Measurements from ENCODE around the gene DPH2.

The DPH2 gene

GRCh38 chr1:43998000-43998378, 28.2 kb downstream of the DPH2 start:
- no peak for DNase-seq (ENCODE audit: extremely low read depth in 1 of 2, low read depth in 1 of 2)

- DNase-seq (ENCODE audit: extremely low read depth in 1 of 2, low read depth in 1 of 2): no peak
Measured at GRCh38 chr1:43999455-43999854, 29.6 kb downstream of the DPH2 start.

DNA sequence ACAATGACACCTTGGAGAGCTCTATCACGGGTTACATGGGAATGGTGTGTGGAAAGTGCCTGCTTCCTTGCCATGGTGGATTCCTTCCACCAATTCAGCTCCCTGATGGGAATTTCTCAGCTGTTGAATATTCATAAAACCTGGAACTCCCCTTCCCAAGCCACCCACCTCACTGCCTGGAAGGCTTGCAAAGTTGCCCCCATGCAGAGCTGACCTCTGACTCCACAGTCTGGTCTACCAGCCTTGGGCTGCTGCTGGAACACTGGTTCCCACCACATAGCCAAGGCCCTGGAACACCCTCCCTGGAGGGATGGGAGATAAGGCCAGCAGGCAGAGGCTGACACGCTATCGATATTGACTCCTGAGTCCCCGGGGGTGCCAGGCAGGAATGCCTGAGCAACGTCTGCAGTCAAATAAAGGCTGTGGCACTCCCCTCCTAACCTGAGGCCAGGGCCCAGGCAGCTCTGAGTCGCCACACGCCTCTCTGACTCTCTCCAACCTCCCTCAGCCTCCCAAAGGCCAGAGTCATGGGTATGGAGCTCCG, 30.4 kb downstream of the DPH2 start:
- DNase-seq (ENCODE audit: extremely low read depth in 1 of 2, low read depth in 1 of 2): no peak

DNA sequence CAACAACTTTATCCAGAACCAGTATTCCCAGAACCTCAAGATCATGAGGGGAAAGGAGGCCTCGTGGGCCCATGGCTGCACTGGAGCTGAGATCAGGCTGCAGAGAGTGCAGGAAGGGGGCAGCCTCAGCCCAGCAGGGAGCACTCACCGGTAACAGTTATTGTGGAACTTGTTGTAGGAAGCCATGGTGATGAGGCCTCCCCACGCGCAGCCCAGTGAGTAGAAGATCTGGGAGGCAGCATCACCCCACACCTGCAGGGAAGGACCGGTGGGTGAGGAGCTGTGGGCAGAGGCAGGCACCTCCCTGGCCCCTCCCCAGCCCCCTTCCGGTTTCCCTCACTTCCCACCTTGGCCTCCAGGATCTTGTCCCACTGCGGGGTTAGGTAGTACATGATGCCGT, 32.4 kb downstream of the DPH2 start:
- DNase-seq (ENCODE audit: extremely low read depth in 1 of 2, low read depth in 1 of 2): no peak

DNA sequence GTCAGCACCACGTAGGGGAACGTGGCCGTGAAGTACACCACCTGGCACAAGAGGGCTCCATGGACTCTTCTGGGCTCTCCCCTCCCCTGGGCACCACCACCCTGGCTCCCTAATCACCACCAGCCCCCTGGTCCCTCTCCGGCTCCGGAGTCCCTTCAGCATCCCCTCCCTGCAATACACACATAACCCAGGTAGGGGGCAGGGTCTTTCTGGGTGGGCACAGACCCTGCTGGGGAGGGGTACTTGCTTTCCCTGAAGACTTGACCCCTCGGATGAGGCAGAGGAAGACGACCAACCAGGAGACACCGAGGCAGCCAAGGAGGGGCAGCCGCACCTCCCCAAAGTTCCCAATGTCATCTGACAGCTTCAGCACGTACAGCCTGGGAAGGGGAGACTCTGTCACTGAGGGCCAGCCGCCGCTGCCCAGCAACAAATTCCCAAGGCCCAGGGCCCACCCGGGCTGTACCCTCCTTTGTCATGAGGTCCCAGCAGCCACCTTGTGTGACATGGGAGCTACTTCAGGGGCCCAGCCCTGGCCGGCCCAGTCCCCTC, 32.9 kb downstream of the DPH2 start:
- DNase-seq (ENCODE audit: extremely low read depth in 1 of 2, low read depth in 1 of 2): no peak

GRCh38 chr1:44008259-44008658, 38.4 kb downstream of the DPH2 start:
- no peak for DNase-seq (ENCODE audit: extremely low read depth in 1 of 2, low read depth in 1 of 2)

DNA sequence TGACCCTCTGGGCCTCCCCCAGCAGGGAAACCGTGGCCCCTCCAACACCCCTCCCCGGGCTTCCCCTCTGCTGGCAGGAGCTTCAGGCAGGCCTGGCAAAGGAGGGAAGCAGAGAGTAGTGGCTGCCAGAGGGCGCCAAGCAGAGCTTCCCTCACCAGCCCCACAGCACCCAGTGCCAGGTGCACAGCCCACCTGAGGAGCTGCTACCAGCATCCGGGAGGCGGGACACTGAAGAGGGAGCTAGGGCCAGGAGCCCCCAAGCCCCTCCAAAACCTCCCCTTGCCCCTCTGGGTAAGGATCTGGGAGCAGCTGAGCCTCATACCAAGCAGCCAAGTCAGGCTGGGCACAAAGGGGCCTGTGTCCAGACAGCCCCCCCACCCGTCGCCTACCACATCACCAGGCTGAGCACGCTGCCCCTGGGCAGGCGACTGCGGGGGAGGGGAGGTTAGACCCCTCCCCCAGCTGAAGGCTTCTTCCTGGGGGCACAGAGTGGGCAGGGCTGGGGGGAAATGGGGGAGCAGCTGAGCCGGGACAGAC, 41.2 kb downstream of the DPH2 start:
- no peak for DNase-seq (ENCODE audit: extremely low read depth in 1 of 2, low read depth in 1 of 2)

DNA sequence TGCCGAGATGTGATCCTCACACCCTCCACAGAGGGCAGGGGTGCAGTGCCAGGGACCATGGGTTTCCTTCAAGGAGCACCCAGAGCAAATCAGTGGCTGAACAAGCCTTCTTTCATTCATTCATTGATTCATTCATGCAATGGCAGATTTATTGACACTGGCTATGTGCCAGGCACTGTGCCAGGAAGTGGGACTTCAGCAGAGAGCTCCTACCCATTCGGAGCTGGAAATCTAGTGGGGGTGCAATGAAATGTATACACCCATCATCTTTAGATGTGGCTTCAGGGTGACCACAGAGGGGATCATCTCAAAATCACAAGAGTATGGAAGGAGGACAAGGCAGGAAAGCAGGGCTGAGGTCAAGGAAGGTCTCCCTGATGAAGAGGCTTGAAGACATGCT, 42.6 kb downstream of the DPH2 start:
- no peak for DNase-seq (ENCODE audit: extremely low read depth in 1 of 2, low read depth in 1 of 2)

GRCh38 chr1:44012941-44013609, 43.3 kb downstream of the DPH2 start:
- DNase-seq (ENCODE audit: extremely low read depth in 1 of 2, low read depth in 1 of 2): no peak

- DNase-seq (ENCODE audit: extremely low read depth in 1 of 2, low read depth in 1 of 2): no peak
Measured at GRCh38 chr1:44013949-44014348, 44.1 kb downstream of the DPH2 start.

DNA sequence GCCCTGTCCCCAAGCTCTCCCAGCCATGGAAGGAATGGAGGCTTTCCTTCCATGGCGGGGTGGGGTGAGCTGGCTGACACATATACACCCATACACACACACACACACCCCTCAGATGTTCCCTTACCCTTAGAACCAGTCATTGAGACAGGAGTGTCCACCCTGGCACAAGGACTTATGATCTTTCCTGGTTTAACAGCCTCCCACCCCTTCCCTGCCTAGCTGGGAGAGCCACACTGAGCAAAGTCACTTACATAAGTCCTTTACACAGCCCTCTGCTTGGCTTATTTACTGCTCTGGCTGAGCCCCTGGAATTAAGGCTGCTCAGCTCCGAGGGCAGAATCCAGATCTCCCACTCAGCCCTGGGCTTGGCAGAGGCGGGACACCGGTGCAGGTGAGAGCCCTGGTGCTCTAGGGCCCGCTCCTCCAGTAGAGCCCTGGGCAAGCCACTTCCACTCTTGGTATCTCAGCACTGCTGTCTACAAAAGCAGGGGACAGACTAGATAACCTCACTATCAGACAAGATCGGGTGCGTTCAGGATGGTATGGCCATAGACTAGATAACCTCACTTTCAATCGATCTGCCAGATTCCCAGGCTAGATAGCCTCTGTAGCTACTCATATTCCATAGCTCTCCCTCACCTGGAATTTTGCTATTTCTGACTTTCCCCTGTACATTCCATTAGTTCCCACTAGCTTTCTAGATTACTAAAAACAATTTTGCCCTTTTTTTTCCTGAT, 44.7 kb downstream of the DPH2 start:
- DNase-seq (ENCODE audit: extremely low read depth in 1 of 2, low read depth in 1 of 2): no peak

GRCh38 chr1:44015206-44015605, 45.4 kb downstream of the DPH2 start:
- no peak for DNase-seq (ENCODE audit: extremely low read depth in 1 of 2, low read depth in 1 of 2)

- no peak for DNase-seq (ENCODE audit: extremely low read depth in 1 of 2, low read depth in 1 of 2)
Measured at GRCh38 chr1:44016041-44016889, 46.5 kb downstream of the DPH2 start.

- no peak for DNase-seq (ENCODE audit: extremely low read depth in 1 of 2, low read depth in 1 of 2)
Measured at GRCh38 chr1:44016890-44017400, 47.1 kb downstream of the DPH2 start.

DNA sequence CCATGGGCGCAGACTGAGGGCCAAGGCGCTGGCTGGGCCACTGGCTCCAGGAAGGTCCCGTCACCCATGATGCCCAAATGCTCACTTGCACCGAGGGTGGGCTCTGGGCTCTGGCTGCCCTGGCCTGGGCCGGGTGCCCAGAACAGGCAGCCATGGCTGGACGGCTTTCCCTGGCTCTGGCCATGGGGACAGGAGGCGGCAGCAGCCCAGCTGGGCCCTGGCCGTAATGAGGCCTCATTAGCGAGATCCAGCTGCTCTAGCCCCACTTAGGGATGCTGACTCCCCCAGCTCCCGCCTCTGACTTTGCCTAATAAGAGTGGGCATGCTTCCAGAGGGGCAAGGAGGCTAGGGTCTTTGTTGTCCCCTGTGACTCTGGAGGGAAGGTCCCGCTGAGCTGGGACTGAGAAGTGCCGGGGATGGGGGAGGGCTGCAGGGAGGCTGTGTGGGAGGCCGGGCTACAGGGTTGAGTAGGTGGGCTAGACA, 49.7 kb downstream of the DPH2 start:
- no peak for DNase-seq (ENCODE audit: extremely low read depth in 1 of 2, low read depth in 1 of 2)

- DNase-seq (ENCODE audit: extremely low read depth in 1 of 2, low read depth in 1 of 2): no peak
Measured at GRCh38 chr1:44020464-44020863, 50.7 kb downstream of the DPH2 start.

DNA sequence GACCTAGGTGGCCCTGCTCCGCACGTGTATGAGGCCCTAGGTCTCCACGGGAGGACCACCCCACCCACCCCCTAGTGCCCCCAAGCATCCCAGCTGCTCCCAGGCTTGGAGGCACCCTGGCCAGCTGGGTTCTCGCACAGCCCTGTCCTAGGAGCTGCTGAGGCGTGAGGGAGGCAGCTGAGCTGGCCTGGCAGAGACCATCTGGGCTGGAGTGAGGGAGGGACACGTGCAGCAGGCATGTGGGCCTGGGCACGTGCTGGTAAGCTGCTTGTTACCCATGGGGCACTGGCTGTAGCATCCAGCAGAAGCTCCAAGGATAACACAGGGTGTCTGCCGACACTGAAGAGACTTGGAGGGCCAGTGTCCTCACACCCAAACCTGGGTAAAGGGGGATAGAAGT, 51.3 kb downstream of the DPH2 start:
- DNase-seq (ENCODE audit: extremely low read depth in 1 of 2, low read depth in 1 of 2): no peak

DNA sequence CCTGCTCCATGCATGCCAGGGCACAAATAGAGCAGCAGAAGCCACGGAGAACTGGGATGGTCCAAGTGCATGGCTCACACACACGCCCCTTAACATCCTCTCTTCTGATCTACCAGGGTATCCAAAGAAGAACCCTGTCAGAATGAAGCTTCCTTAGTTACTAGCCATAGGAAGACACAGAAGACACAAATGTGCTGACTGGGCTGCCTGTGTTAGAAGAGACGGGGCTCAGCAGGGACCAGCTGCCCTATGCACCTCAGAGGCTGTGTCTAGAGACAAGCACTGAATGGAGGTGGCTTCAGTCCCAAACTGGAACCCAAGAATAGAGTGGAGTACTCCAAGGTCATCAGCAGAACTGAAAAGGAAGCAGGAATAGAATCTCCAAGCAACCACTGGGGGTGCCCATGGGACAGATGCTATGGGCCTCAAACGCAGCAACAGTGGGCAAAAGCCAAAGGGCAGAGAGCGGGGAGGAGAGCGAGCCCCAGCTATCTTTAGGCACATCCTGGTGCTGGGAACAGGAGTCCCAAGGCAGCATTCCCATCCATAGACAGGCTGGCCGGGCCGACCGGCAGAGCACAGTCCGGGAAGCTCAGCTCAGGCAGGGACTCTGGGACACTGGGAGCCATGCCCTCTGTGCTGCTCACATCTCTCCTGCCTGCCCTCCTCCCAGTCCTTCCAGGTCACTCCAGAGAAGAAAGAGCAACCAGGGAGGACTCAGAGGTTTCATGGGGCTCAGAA, 51.9 kb downstream of the DPH2 start:
- no peak for DNase-seq (ENCODE audit: extremely low read depth in 1 of 2, low read depth in 1 of 2)
